GM21529 (cell line): ENCODE data around the gene CFAP54.
"Not testable (repeated sequence)": the region's sequence is repeated elsewhere in the genome, so short reads cannot be mapped to it uniquely, and the experiment has no call there.

Source experiments
- ATAC-seq: cut with Tn5 transposase; IDR thresholded peaks from one replicate; pipeline ENCODE4 v1.9.1; 2021; ENCODE audit not compliant: unreplicated experiment

The CFAP54 gene

GRCh38 chr12:96720363-96720705 is 231.0 kb downstream of the CFAP54 start:
- ATAC-seq = peak; percentile 60

DNA sequence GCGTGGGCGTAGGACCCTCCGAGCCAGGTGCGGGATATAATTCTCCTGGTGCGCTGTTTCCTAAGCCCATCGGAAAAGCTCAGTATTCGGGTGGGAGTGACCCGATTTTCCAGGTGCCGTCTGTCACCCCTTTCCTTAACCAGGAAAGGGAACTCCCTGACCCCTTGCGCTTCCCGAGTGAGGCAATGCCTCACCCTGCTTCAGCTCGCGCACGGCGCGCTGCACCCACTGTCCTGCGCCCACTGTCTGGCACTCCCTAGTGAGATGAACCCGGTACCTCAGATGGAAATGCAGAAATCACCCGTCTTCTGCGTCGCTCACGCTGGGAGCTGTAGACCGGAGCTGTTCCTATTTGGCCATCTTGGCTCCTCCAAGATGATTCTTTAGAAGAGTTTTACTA is 240.1 kb downstream of the CFAP54 start:
- ATAC-seq = not testable (repeated sequence)

DNA sequence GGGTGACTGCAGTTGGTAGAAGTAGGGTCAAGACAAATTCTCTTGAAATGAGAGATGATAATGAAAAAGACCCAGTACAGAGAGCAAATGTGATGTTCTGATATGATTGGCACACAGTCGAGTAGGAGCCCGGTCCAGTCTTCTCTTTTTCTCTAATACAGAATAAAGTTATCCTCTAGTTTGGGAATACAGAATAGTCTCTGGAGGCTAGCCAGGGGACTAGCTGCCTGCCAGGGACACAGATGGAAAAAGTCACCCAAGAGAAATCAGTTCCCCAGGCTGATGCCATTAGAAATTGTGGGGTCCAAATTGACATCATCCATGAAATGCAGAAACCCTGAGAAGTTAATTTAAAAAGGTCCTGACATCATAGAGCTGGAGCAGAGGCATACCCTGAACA is 240.5 kb downstream of the CFAP54 start:
- ATAC-seq = no peak

GRCh38 chr12:96743606-96744005 is 254.2 kb downstream of the CFAP54 start:
- no peak for ATAC-seq

GRCh38 chr12:96749999-96750398 is 260.6 kb downstream of the CFAP54 start:
- no peak for ATAC-seq

DNA sequence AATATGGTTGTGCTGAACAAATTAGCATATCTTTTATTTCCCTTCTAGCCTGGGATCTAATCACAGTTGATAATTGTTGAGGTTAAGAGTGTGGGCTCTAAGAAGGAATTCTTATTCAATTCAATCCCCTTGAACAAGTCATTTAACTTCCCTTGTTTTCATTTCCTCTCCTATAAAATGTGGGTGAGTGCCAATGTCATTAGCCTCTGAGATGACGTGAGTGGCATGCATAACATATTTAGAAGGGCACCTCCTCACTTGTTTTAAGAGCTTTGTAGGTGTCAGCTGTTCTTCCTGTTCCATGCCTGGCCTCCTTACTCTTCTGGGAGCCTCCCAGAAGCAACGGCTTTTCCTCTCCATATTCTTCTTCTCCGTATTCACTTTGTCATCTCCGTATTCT is 262.2 kb downstream of the CFAP54 start:
- no peak for ATAC-seq

GRCh38 chr12:96752211-96752610 is 262.8 kb downstream of the CFAP54 start:
- no peak for ATAC-seq

- no peak for ATAC-seq
Measured at GRCh38 chr12:96766232-96766631, 276.9 kb downstream of the CFAP54 start.

DNA sequence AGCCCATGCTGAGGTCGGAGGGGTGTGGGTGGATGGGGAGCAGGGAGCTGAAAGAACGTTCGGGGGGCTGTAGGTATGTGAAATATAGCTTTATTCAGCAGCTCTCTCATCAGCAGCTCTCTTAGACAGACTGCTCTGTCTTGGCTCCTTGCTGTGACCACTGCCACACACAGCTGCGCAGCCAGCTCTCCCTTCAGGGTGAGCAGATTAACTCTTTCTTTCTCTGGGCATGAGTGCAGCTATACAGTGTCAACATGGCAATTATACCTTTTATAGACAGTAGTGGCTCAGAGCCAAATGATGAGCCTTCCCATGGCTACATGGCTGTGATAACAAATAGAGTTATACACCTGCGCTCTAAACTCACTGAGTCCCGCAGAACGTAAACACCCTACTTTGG is 280.0 kb downstream of the CFAP54 start:
- no peak for ATAC-seq

DNA sequence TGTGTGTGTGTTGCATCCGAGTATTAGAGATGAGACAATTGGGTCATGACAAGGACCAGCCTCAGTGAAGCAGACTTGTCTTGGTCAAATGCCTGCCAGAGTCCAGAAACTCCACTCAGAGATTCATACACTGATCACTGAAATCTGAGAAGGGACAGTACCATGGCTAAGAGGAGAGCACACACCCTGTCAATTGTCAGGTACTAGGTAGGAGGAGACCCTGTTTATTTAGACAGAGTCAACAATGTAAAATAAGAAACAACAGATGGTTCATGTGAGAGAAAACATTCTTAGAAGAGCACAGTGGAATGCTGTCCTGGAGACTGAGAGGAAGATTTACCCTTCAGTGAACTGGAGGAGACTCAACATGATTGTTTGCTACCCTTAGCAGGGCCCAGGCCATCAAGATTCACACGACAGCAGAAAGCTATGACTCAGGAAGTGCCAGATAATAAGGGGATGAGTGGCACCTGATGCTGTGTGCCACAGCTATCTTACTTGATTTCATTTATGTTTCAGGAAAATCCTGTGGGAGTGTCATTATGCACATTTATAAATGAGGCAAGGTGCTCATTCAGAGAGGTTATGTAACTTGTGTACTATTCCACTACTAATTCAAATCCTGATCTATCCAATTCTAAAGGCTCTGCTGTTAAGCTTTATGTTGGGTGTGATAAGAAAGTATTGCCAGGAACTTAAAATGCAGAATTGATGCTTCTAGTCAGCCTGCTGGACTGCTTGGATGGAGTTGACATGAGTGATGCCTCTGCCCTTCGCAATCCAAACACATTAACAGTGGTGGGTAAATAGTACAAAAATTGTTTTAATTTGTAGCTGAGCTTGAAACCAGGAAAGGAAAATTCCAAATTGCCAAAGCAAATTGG is 281.1 kb downstream of the CFAP54 start:
- ATAC-seq = no peak

- ATAC-seq = no peak
Measured at GRCh38 chr12:96773031-96773430, 283.7 kb downstream of the CFAP54 start.

DNA sequence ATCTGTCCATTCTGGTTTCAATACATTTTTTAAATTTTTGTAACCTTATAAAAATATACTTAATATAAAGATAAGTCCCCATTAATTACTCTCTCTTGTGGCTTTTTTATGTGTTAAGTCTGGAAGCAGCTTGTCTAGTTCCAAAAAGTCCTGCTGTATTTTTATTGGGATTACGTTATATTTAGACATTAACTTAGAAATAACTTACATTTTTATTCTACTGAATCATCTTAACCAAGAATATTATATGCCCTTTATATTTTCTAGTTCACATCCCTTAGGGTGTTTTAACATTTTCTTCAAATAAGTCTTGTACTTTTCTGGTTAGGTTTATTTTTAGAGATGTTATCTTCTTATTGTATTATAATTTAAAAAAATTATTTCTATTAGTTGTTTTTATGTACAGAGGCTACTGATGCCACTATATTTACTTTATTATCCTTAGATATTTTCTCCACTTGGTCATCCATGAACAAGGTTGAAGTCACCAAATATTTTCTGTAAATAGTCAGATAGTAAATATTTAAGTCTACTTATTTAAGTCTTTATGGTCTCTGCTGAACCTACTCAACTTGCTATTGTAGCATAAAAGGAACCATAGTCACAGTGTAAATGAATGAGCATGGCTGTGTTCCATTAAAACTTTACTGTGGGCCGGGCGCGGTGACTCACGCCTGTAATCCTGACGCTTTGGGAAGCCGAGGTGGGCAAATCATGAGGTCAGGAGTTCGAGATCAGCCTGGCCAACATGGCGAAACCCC is 285.3 kb downstream of the CFAP54 start:
- ATAC-seq = no peak

DNA sequence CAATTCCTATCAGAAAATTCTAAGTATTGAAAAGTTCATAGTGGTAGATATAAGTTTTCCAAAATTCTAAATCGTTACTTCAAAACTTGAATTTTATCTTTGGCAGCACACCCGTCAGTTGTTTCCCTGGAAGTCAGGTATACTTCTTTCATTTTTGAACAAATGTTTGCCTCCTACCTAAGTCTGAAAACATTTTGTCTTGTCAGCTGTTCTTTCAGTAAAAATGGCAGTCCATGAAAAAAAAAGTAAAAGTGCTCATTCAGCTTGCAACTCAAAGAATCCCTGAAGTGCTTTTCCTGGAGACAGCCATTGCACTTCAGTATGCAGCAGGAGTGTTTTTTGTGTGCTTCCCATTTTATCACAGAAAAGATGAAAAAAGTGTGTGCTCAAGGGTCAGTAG is 287.5 kb downstream of the CFAP54 start:
- ATAC-seq = no peak

DNA sequence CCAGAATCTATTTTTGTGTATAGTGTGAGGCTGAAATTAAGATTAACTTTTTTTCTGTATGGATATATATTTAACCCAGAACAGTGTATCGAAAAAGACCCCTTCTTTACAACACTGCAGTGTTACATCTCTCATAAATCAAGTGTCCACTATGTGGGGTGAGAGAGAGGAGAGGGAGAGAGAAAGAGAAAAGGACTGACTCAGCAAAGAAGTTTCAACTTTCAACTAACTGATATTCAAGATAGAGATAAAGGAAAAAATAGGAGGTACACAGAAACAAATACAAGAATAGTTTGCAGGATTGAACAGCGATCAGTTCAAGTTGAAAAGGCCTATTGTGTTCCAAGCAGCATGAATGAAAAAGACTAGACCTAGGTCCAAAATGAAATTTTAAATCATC is 291.0 kb downstream of the CFAP54 start:
- no peak for ATAC-seq

DNA sequence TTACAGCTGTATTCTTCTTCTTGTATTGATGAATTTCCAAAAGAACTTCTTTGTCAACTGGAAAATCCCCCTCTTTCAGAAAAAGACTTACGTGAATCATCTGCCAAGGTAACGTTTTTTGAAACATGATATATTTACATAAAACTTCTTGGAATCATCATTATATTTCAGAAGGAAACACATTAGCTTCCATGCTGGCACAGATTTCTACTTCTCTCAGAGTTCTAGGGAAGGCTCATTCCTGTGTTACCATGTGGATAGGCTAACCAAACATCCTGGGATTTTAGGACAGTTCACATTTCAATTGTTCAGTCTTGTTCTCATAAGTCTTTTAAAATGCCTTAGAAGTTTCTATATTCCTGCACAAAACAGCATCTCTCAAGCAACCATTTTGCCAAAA is 297.4 kb downstream of the CFAP54 start:
- ATAC-seq = no peak

- ATAC-seq = no peak
Measured at GRCh38 chr12:96803969-96804368, 314.6 kb downstream of the CFAP54 start.

DNA sequence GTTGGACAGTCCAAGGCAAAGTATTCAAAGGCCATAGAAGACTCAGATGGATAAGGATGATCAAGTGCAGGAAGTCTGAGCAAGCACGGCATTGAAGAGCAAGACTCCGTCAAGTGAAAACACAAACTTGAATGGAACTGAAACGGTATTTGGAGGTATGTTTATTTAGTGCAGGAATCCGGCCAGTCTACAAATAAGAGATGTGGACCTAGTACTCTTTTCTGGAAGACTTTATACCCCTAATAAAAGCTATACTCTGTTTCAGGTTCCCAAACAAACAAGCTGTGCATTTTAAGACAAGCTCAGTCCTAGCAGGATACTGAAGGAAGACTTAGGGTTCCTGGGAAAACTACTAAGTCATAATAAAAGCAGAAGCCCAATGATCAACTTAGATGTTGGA is 316.9 kb downstream of the CFAP54 start:
- no peak for ATAC-seq

- no peak for ATAC-seq
Measured at GRCh38 chr12:96807741-96808140, 318.4 kb downstream of the CFAP54 start.

GRCh38 chr12:96808587-96808986 is 319.2 kb downstream of the CFAP54 start:
- ATAC-seq = no peak

- ATAC-seq = peak; percentile 48
Measured at GRCh38 chr12:96809522-96809921, 320.1 kb downstream of the CFAP54 start.

GRCh38 chr12:96810057-96810456 is 320.7 kb downstream of the CFAP54 start:
- peak; percentile 5 for ATAC-seq

DNA sequence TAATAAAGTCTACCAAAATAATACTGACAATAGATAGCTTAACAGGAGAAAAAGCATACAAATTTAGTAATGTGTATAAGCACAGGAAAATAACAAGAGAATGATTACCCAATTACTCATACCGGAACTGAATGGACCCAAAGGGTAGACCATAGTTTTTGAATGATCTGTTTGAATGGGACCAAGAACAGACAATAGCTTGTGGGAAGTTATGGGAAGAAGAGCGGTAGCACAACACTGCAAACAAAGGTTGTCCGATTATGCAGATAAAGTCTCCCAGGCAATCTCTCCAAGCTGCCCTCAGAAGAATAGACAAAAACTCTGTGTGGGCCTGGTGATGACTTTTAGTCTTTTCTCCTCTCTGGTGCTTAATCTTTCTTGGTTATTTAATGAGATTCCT is 321.1 kb downstream of the CFAP54 start:
- no peak for ATAC-seq
